ENCODE data around the gene GRB10. TPM values are rescaled to one million over a fixed set of nuclear protein-coding genes. Genes with fewer than 3 reads are reported as not detected.

Gene GRB10
- total RNA-seq, 4 donors from 2014 or later: 28.5 to 58.0 (median 53.0) TPM

- H3K27me3 ChIP-seq: no peaks in the 10 kb centered on the region
- 85 to 92% methylated on average over 6 to 7 of the region's 8 CpGs for WGBS, 2 donors (ENCODE audit: low coverage in 1 of 2)
- no peak overlapping the region for H3K4me3 ChIP-seq
- H3K36me3 ChIP-seq: no peaks in the 10 kb centered on the region
- no peak for ATAC-seq
- TF ChIP-seq EP300 (IDR thresholded peaks at IDR 0.05) (no peak), POLR2A (IDR thresholded peaks at IDR 0.05) (no peak), POLR2AphosphoS5 (IDR thresholded peaks at IDR 0.05) (no peak)
- TF ChIP-seq, protein P1, sequence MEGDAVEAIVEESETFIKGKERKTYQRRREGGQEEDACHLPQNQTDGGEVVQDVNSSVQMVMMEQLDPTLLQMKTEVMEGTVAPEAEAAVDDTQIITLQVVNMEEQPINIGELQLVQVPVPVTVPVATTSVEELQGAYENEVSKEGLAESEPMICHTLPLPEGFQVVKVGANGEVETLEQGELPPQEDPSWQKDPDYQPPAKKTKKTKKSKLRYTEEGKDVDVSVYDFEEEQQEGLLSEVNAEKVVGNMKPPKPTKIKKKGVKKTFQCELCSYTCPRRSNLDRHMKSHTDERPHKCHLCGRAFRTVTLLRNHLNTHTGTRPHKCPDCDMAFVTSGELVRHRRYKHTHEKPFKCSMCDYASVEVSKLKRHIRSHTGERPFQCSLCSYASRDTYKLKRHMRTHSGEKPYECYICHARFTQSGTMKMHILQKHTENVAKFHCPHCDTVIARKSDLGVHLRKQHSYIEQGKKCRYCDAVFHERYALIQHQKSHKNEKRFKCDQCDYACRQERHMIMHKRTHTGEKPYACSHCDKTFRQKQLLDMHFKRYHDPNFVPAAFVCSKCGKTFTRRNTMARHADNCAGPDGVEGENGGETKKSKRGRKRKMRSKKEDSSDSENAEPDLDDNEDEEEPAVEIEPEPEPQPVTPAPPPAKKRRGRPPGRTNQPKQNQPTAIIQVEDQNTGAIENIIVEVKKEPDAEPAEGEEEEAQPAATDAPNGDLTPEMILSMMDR (IDR thresholded peaks at IDR 0.05): no peak
- no peaks in the 10 kb centered on the region for H3K9me3 ChIP-seq
- H3K4me1 ChIP-seq: peaks cover 4 to 23% (median 7%) of the 10 kb centered on the region in 3 donors
- H3K27ac ChIP-seq: no peak overlapping the region
These were observed 48.5 kb downstream of the GRB10 start for GRCh38 chr7:50734246-50734645.

- ATAC-seq: no peak
- WGBS, 2 donors (ENCODE audit: low coverage in 1 of 2): 86 to 92% methylated on average over 2 of the region's 5 CpGs
- no peak overlapping the region for H3K4me3 ChIP-seq
- no peaks in the 10 kb centered on the region for H3K27me3 ChIP-seq
- H3K36me3 ChIP-seq: no peaks in the 10 kb centered on the region
- H3K4me1 ChIP-seq: peaks cover 4 to 27% (median 10%) of the 10 kb centered on the region in 3 donors
- H3K27ac ChIP-seq: no peak overlapping the region
- TF ChIP-seq, protein P1 (IDR thresholded peaks at IDR 0.05): no peak
- TF ChIP-seq POLR2AphosphoS5 (IDR thresholded peaks at IDR 0.05) (no peak), EP300 (IDR thresholded peaks at IDR 0.05) (no peak), POLR2A (IDR thresholded peaks at IDR 0.05) (no peak)
- H3K9me3 ChIP-seq: no peaks in the 10 kb centered on the region
These were observed 49.1 kb downstream of the GRB10 start for GRCh38 chr7:50733552-50733951.

GRCh38 chr7:50731703-50732582 is 50.8 kb downstream of the GRB10 start:
- TF ChIP-seq POLR2AphosphoS5 (IDR thresholded peaks at IDR 0.05) (no peak), EP300 (IDR thresholded peaks at IDR 0.05) (no peak), POLR2A (IDR thresholded peaks at IDR 0.05) (no peak)
- TF ChIP-seq, protein P1 (IDR thresholded peaks at IDR 0.05): no peak
- Histone ChIP-seq H3K27me3 (no peaks in the 10 kb centered on the region), H3K4me3 (no peak overlapping the region), H3K9me3 (no peaks in the 10 kb centered on the region), H3K36me3 (no peaks in the 10 kb centered on the region), H3K27ac (no peak overlapping the region), H3K4me1 (peaks cover 4 to 43% (median 13%) of the 10 kb centered on the region in 3 donors)
- WGBS, 2 donors (ENCODE audit: low coverage in 1 of 2): 80 to 94% methylated on average over 4 to 16 of the region's 21 CpGs
- ATAC-seq: no peak

DNA sequence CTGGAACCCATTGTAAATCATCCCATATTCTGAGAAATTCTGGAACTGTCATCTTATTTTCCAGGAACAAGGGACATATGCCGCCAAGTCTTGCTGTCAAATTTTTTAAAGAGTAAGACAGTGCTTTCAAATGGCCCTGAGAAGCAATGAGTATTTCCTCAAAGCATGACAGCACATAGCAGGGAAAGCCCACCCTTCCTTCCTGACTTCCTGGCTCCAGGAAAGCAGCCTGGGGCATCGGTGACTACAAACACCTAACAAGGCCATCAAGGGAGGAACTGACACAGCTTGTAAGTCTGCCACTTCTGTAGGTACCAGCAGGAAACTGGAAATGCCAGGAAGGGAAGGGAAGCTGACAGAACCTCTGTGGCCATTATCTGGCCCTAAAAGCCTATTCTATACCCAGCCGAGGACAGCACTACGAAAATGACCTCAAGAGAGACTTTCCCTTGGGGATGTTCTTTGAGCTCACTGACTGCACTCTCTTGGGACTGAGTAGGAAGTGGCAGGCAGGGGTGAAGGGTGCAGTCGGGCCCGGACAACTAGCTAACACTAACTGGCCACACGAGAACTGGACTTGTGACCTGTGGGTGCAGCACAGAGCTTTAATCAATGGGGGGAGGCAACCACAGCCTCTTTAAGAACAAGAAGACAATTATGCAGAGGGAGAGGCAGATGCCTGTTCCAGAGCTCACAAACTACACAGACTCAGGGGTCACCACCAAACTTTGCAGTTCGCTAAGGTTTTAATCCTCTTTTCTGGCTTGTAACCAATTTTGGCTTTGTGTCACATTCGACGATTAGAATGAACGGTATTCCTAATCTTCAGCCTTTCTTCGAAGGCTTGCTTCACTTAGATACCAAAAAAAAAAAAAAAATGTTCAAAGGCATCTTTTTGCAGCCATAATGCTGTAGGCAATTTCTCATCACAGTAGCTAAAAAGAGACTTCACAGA is 52.0 kb downstream of the GRB10 start:
- TF ChIP-seq POLR2A (IDR thresholded peaks at IDR 0.05) (no peak), POLR2AphosphoS5 (IDR thresholded peaks at IDR 0.05) (peak; percentile 24), EP300 (IDR thresholded peaks at IDR 0.05) (no peak)
- 60 to 79% methylated on average over 7 of the region's 12 CpGs for WGBS, 2 donors (ENCODE audit: low coverage in 1 of 2)
- H3K4me3 ChIP-seq: no peak overlapping the region
- H3K4me1 ChIP-seq: peaks cover 4 to 55% (median 13%) of the 10 kb centered on the region in 3 donors
- no peaks in the 10 kb centered on the region for H3K36me3 ChIP-seq
- peak; percentile 39 for ATAC-seq
- no peaks in the 10 kb centered on the region for H3K9me3 ChIP-seq
- H3K27me3 ChIP-seq: no peaks in the 10 kb centered on the region
- peak overlapping the region in 2 of 4 donors; percentile 37 to 44 for H3K27ac ChIP-seq

DNA sequence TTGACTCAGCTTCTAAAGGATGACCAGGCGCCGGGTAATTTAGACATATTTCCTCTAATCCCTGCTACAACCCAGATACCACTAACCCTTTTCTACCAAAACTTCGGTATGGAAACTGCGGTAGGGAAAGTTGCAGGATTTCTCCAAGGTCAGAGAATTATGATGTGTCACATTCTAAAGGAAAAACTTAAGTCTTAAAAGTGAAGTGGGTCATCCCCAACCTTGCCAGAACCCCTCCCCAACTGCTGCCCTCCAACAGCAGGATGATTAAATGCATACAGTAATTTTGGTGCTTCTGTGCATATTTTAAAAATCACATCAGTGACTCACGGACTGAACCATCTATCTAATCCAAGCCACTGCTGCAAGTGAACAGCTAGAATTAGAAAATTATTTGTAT is 52.7 kb downstream of the GRB10 start:
- TF ChIP-seq, protein P1 (IDR thresholded peaks at IDR 0.05): no peak
- TF ChIP-seq EP300 (IDR thresholded peaks at IDR 0.05) (no peak), POLR2AphosphoS5 (IDR thresholded peaks at IDR 0.05) (peak; percentile 2)

More for the DNA sequence above, 52.7 kb downstream of the GRB10 start:
- WGBS, 2 donors (ENCODE audit: low coverage in 1 of 2): 50 to 63% methylated on average over 5 of the region's 5 CpGs
- ATAC-seq: no peak
- Histone ChIP-seq H3K27me3 (no peaks in the 10 kb centered on the region), H3K9me3 (no peaks in the 10 kb centered on the region), H3K4me1 (peaks cover 4 to 63% (median 13%) of the 10 kb centered on the region in 3 donors), H3K27ac (peak overlapping the region in 3 of 4 donors; percentile 17 to 41 (median 22)), H3K36me3 (peaks cover 0 to under 1% of the 10 kb centered on the region in 2 donors), H3K4me3 (no peak overlapping the region)

All from gastroesophageal sphincter (tissue), 4 donors.